HL-60 (cell line): ENCODE data around the gene CHCHD6.
A peak's percentile ranks its signal among the peaks of the same experiment; 100 is the strongest.

Source experiments
- DNase-seq, 2 experiments: peaks; one replicate each; pipeline ENCODE4 v3.0.0-alpha.2; 2010 to 2020; ENCODE audit warnings: low read depth in 1 of 2, low spot score in 1 of 2
- H3K27ac ChIP-seq: fragments of 250-450 bp; sonication (Bioruptor Pico); replicated peaks from 2 replicates; pipeline ENCODE4 v1.5.1; 2020; ENCODE audit warnings: mild to moderate bottlenecking, moderate library complexity
- H3K27me3 ChIP-seq: fragments of 250-450 bp; sonication (Bioruptor Pico); 2 replicates; pipeline ENCODE4 v1.5.1; 2021; ENCODE audit warnings: mild to moderate bottlenecking, moderate library complexity; ENCODE audit not compliant: insufficient read depth, poor library complexity, severe bottlenecking
- H3K4me3 ChIP-seq: replicated peaks from 2 replicates; pipeline ENCODE4 v1.5.1; 2011; ENCODE audit warnings: mild to moderate bottlenecking, control low read depth, low read length; ENCODE audit not compliant: insufficient read depth
- GABPA ChIP-seq: IDR thresholded peaks from 2 replicates; pipeline ENCODE4 v1.6.1; 2012; ENCODE audit warnings: low read depth
- POLR2AphosphoS5 ChIP-seq: IDR thresholded peaks from 2 replicates; pipeline ENCODE4 v1.6.1; 2012; ENCODE audit warnings: low read depth
- SPI1 ChIP-seq: IDR thresholded peaks from 2 replicates; pipeline ENCODE4 v1.6.1; 2012; ENCODE audit warnings: low read depth, mild to moderate bottlenecking, borderline replicate concordance
- TF ChIP-seq, protein P1 (sequence below): IDR thresholded peaks from 2 replicates; pipeline ENCODE4 v1.6.1; 2012; ENCODE audit warnings: low read depth; ENCODE audit not compliant: insufficient replicate concordance
- TF ChIP-seq, protein P2 (sequence below): IDR thresholded peaks from one replicate; pipeline ENCODE4 v1.5.1; 2011; ENCODE audit warnings: low read length, control low read depth, inconsistent platforms; ENCODE audit not compliant: insufficient read depth

The CHCHD6 gene

DNA sequence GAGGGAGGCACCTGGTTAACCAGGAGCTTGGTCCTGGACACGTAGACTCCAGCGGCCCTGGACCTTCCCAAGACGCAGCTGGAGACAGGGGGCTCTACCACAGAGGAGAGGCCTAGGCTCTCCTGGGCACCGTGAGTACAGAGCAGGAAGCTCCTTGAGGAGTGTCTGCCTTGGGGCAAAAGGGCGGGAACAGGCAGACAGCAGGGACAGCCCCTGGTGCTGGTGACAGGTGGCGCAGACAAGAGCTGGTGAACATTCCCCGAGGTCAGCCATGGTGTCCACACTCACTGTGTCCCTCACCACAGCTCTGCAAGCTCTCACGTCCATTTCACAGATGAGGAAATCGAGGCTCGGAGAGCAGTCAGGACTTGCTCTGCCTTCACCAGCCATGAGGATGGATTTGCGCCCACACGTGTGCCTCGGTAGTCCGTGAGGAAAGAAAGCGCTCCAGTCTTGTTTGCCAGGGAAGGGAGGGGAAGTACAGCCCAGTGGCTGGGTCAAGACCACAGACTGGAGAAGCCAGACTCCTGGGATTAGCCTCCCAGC, 276.3 kb downstream of the CHCHD6 start:
- peaks cover 11% of the 10 kb centered on the region for H3K27me3 ChIP-seq
- no peak overlapping the region for H3K27ac ChIP-seq
- TF ChIP-seq SPI1 (no peak), POLR2AphosphoS5 (no peak), GABPA (no peak)
- TF ChIP-seq, protein P1, sequence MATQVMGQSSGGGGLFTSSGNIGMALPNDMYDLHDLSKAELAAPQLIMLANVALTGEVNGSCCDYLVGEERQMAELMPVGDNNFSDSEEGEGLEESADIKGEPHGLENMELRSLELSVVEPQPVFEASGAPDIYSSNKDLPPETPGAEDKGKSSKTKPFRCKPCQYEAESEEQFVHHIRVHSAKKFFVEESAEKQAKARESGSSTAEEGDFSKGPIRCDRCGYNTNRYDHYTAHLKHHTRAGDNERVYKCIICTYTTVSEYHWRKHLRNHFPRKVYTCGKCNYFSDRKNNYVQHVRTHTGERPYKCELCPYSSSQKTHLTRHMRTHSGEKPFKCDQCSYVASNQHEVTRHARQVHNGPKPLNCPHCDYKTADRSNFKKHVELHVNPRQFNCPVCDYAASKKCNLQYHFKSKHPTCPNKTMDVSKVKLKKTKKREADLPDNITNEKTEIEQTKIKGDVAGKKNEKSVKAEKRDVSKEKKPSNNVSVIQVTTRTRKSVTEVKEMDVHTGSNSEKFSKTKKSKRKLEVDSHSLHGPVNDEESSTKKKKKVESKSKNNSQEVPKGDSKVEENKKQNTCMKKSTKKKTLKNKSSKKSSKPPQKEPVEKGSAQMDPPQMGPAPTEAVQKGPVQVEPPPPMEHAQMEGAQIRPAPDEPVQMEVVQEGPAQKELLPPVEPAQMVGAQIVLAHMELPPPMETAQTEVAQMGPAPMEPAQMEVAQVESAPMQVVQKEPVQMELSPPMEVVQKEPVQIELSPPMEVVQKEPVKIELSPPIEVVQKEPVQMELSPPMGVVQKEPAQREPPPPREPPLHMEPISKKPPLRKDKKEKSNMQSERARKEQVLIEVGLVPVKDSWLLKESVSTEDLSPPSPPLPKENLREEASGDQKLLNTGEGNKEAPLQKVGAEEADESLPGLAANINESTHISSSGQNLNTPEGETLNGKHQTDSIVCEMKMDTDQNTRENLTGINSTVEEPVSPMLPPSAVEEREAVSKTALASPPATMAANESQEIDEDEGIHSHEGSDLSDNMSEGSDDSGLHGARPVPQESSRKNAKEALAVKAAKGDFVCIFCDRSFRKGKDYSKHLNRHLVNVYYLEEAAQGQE: no peak
- TF ChIP-seq, protein P2, sequence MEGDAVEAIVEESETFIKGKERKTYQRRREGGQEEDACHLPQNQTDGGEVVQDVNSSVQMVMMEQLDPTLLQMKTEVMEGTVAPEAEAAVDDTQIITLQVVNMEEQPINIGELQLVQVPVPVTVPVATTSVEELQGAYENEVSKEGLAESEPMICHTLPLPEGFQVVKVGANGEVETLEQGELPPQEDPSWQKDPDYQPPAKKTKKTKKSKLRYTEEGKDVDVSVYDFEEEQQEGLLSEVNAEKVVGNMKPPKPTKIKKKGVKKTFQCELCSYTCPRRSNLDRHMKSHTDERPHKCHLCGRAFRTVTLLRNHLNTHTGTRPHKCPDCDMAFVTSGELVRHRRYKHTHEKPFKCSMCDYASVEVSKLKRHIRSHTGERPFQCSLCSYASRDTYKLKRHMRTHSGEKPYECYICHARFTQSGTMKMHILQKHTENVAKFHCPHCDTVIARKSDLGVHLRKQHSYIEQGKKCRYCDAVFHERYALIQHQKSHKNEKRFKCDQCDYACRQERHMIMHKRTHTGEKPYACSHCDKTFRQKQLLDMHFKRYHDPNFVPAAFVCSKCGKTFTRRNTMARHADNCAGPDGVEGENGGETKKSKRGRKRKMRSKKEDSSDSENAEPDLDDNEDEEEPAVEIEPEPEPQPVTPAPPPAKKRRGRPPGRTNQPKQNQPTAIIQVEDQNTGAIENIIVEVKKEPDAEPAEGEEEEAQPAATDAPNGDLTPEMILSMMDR: no peak
- no peak for DNase-seq
- H3K4me3 ChIP-seq: no peak overlapping the region

DNA sequence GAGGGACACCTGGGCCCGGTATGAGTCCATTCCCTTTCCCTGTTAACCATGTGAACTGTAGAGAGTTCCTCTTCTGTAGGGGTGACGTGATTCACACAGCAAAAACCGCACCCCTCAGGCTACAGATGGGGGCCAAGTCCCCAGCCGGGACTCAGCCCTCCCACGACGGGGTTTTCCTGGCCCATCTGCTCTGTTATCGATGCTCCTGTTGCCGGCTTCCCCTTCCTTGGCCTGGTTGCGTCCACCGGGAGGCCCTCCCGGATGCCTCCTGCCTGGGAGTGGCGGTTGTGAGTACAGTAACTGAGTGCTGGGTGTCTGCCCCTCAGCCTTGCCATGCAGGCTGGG, 278.1 kb downstream of the CHCHD6 start:
- DNase-seq: peak; percentile 43 to 44
- Histone ChIP-seq H3K27ac (no peak overlapping the region), H3K27me3 (peaks cover 11% of the 10 kb centered on the region), H3K4me3 (peak overlapping the region; percentile 35)
- TF ChIP-seq, protein P2: no peak
- TF ChIP-seq SPI1: peak; percentile 55; the same call in 1 of the 2 replicates

DNA sequence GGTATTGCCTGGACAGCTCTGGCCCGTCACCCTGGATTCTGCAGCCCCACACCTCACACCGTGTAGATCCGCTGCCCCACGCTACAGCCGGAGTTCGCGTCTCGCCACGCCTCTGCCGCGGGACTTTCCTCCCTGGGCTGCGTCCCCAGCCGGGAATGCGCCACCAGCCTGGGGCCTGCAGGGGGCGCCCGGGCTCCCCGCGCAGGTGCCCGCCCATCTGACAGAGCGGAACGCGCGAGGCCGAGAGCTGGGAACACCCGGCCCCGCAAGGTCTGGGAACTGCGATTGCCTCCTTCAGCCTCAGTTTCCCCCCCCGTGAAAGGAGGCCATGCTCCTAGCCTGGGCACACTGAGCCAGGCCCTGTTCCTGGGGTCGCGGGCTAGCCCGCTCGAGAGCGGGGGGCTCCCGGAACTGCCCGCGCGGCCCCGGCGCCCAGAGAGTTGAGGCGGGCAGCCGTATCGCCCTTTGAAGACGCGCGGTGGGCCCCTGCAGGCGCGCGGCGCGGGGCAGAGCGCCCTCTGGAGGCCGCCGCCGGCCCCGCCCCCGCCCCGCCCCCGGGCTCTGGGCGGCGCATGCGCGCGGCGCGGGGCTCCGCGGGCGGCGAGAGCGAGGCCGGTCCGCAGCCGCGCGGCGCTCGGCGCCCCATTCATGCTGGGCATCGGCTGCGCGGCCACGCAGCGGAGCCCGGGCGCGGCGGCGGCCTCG, 278.6 kb downstream of the CHCHD6 start, which contains the start of gene PLXNA1:
Gene PLXNA1, plus strand, starts transcription at position 645 of the 705 bp plus-strand sequence. CDS start 5,479 bp downstream, outside the sequence.
- Histone ChIP-seq H3K27ac (peak within 1 kb of the TSS; percentile 59), H3K27me3 (peaks cover 11% of the 10 kb centered on the region), H3K4me3 (peak within 1 kb of the TSS; percentile 35)
- TF ChIP-seq, protein P2: peak; percentile 70
- TF ChIP-seq SPI1: no peak
- peak; percentile 56 to 67 for DNase-seq

DNA sequence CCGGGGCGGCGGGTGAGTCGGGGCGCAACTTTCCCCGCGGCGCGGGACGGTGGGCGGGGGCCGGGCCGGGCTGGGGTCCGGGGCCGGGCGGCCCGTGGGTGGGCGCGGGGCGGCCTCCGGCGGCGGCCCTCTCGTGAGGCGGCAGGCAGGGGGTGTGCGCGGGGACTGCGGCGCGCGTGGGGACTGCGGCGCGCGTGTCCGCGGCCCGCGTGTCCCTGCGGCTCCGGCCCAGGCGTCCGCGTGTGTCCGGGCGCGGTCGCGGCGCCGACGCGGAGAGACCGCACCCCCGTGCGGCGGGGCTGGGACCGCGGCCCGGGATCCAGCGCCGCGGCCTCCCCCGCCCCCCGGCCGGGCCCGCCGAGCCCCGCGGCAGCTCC, 279.2 kb downstream of the CHCHD6 start:
- no peak for DNase-seq
- Histone ChIP-seq H3K27ac (no peak overlapping the region), H3K4me3 (peak overlapping the region; percentile 30; the same call in 1 of the 2 replicates), H3K27me3 (peaks cover 11% of the 10 kb centered on the region)
- TF ChIP-seq SPI1 (no peak), GABPA (no peak)
